Nucleus accumbens (tissue), 56 donors: ENCODE measurements around the gene ELP6.

ENCODE experiments used
- DNase-seq, 56 donors: peaks; one replicate each; lab custom pipeline; 2025; lab: John Stamatoyannopoulos, UW

Gene ELP6, protein sequence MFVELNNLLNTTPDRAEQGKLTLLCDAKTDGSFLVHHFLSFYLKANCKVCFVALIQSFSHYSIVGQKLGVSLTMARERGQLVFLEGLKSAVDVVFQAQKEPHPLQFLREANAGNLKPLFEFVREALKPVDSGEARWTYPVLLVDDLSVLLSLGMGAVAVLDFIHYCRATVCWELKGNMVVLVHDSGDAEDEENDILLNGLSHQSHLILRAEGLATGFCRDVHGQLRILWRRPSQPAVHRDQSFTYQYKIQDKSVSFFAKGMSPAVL

DNA sequence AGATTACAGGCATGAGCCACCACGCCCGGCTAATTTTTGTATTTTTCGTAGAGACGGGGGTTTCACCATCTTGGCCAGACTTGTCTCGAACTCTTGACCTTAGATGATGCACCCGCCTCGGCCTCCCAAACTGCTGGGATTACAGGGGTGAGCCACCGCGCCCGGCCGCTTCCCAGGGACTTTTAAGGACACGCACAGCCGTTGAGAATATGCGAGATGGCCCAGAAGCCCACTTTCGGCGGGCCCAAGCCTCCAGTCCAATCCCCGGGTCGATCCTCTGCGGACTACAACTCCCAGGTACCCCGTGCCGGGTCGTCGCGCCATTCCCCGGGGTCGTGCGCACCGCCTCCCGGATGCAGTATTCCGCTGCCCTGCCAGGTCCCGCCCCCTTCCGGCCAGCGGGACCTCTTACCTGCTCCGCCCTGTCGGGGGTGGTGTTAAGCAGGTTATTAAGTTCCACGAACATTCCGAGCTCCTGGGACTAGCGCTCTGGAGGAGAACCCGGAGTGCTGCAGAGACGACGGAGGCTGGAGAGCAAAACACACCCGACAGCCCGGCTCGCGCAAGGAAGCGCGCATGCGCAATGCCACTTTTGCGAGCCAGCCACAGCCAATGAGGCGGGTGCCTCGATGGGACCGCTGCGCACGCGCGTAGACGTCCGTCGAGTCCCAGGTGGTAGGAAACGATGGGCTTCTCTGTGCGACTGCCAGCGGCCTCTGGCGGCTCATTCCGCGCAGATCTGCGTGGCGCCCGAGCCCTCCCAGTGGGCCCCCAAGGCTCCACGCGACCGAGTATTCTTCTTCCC is at the start of gene ELP6:
Gene ELP6, minus strand, starts transcription at position 588 of the 805 bp plus-strand sequence. Its CDS starts 122 bp downstream, at position 466.
- DNase-seq, result peak in 55 of 56 donors; percentile 69 to 100 (median 97)

DNA sequence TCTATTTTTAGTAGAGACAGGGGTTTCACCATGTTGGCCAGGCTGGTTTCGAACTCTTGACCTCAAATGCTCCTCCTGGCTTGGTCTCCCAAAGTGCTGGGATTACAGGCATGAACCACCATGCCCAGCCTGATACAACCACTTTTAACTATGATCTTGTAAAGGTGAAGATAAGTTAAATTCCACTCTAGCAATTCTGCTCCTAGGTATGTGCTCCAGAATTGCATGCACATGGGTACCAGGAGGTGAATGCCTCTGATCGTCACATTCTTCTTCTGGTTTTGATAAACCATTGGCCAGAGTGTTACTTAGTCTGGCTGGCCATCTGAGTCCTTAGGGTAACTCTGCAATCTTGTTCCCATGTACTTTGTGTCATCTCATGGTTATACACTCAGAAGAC is 42.8 kb upstream of the ELP6 start:
- no peak for DNase-seq

DNA sequence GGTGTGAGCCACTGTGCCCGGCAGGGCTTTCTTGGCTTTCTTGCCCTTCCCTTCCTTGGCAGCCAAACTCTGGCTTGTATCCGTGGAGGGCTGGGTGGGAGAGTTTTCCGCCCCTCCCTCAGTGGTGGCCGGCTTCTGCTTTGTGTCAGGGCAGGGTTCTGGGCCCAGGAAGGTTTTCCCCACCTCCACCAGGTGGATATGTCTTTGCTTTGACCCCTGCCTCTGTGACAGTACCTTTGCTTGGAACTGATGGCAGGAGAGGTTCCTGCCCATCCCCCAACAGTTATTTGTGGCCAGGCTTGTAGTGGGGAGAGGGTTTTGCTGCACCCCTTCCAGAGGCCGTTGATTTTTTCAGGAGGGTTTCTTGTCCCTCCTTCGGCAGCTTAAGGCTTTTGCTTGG is 40.8 kb upstream of the ELP6 start:
- DNase-seq, result no peak

GRCh38 chr3:47553407-47553806 is 39.9 kb upstream of the ELP6 start:
- peak in 1 of 56 donors; percentile 13 for DNase-seq

GRCh38 chr3:47542471-47543173 is 29.1 kb upstream of the ELP6 start:
- DNase-seq, result peak in 53 of 56 donors; percentile 5 to 98 (median 66)

DNA sequence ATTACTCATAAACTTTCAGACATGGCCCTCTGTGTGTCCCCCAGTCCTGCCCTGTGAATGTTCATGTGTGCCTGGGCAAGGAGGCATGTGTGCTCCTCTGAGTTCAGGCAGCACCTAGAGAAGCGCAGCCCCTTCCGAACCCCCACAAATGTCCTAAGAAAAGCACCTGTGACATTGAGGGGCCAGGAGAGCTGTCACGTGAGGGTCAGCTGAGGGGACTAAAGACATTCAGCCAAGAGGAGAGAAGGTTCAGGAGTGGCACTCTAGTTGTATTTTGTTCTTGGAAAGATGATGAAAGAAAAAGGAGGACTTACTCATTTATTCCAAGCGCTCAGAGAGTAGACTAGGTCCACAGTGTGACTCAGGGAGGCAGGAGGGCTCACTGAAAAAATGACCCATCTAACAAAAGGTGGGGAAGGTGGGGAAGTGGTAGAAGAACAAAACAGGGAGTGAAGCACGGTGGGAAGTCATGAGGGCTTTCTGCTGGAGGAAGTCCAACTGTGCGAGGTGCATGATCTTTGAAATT is 28.1 kb upstream of the ELP6 start:
- no peak for DNase-seq

DNA sequence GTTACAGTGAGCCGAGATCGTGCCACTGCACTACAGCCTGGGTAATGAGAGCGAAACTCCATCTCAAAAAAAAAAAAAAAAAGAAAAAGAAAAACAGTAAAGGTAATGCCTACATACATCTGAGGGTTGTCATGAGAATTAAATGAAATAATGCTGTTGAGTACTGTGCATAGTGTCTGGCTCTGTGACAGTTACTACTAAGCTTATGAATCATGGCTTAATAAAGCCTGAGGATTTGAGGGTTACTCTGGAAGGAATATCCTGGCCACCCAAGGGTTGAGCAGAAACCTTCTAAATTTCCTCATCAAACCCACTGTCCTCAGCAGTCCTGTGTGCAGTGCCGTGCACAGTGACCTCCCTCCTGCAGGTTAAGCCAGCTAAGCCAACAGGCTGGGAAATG is 26.8 kb upstream of the ELP6 start:
- DNase-seq, result no peak

DNA sequence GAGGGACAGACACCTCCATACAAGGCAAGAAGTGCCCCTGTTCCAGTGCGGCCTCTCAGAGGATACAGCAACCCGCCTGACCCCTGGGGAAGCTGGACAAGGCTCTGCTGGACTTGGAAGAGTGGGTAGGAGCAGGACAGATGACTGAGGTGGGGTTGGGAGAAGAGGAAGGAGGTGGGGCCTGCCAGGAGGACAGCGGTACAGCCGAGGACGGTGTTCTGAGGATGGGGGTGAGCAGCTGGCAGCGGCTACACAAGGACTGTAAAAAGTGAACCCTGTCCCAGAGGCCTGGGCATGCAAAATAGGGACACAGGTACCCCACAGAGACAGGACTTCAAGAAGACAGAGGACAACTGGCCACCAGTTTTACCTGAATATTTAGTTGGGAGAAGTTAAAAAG is 23.5 kb upstream of the ELP6 start:
- peak in 3 of 56 donors; percentile 20 to 36 (median 28) for DNase-seq

GRCh38 chr3:47536221-47536891 is 22.8 kb upstream of the ELP6 start:
- DNase-seq, result peak in 53 of 56 donors; percentile 9 to 89 (median 66)

GRCh38 chr3:47533996-47534454 is 20.5 kb upstream of the ELP6 start:
- DNase-seq, result no peak

DNA sequence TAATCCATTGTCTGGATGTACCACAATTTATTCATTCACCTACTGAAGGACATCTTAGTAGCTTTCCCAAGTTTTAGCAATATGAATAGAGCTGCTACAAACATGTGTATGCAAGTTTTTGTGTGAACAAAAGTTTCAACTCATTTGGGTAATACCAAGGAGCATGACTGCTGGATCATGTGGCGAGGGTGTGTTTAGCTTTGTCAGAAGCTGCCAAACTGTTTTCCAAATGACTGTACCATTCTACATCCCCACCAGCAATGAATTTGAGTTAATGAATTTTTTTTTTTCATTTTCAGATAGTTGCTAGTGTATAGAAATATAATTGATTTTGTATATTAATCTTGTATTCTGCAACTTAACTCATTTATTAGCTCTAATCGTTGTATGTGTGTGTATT is 20.0 kb upstream of the ELP6 start:
- no peak for DNase-seq

DNA sequence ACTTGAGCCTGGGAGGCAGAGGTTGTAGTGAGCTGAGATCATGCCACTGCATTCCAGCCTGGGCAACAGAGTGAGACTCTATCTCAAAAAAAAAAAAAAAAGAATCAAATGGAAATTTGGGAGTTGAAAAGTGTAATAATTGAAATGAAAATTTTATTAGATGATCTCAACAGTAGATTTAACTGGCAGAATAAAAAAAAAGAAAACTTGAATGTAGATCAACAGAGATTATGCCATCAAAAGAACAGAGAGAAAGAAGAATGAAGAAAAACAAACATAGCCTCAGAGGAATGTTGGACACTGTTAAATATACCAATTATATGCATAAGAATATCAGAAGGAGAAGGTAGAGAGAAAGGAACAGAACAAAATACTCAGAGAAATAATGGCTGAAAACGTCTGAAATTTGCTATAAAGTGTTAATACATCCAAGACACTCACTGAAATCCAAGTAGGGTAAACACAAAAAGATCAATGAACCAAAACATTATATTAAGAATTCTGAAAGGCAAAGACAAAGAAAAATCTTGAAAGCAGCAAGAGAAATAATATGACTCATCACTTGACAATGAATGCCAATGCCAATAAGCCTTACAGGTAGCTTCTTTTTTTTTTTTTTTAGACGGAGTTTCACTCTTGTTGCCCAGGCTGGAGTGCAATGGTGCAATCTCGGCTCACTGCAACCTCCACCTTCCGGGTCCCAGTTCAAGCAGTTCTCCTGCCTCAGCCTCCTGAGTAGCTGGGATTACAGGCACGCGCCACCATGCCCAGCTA is 14.6 kb upstream of the ELP6 start:
- no peak for DNase-seq

DNA sequence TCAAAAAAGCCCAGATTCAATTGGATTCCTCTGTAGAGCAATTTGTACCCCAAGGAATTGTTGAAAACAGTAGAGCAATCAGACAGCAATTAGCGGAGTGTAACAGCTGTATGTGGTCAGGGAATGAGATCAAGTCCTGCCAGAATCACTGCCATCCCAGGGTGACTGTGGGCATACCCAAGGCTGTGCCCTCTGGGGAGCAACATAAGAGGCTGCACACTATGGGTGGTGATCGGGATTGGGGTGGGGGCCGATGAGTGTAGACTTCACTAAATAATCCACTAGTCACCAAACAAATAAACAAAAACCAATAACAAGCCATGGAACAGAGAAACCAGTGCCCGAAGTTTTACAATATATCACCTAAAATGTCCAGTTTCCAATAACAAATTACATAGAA is 12.1 kb upstream of the ELP6 start:
- DNase-seq, result no peak

- DNase-seq, result no peak
Measured at GRCh38 chr3:47523310-47524073, 10.0 kb upstream of the ELP6 start.

- peak in 54 of 56 donors; percentile 5 to 84 (median 64) for DNase-seq
Measured at GRCh38 chr3:47522082-47522987, 8.8 kb upstream of the ELP6 start.

- no peak for DNase-seq
Measured at GRCh38 chr3:47520756-47521155, 7.2 kb upstream of the ELP6 start.

DNA sequence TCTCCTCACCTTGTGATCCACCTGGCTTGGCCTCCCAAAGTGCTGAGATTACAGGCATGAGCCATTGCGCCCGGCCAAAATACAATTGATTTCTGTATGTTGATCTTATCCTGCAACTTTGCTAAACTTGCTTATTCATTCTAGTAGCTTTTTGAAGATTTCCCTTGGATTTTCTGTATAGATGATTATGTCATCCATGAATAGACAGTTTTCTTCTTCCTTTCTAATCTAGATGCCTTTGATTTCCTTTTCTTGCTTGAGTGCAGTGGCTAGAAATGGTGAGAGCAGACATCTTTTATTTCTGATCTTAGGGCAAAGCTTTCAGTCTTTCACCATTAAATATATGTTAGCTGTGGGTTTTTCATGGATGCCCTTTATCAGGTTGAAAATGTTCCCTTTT is 4.4 kb upstream of the ELP6 start:
- no peak for DNase-seq

GRCh38 chr3:47515864-47516319 is 2.4 kb upstream of the ELP6 start:
- DNase-seq, result no peak
